ENCODE measurements around the gene MLN. TPM values are rescaled to one million over a fixed set of nuclear protein-coding genes. Genes with fewer than 3 reads are reported as not detected.

MLN gene, protein sequence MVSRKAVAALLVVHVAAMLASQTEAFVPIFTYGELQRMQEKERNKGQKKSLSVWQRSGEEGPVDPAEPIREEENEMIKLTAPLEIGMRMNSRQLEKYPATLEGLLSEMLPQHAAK
- not detected for polyA plus RNA-seq (2013, experiment 1 of 2)
- polyA plus RNA-seq (2013, experiment 2 of 2), result not detected

DNA sequence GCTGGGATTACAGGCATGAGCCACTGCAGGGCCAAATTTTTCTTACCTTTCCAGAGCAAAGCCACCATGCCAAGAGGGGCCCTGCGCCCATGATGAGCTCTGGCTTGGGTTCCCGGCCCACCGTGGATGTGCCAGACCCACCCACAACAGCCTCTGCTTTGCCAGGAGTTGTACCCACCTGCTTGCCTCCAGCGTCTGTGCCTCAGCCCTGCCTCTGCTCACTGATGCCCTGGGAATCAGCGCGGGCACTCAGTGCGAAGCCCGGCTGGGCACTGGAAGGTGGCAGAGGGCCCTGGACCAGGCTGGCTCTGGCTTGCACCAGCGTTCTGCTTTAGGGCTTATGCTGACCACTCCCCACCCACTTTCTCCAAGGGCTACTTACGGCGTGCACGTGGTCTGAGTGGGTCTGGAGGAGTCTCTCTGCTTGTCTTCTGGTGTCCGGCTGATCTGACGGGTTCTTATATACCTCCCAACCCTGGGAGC is at the start of gene MLN:
Gene MLN, minus strand, starts transcription at position 433 of the 483 bp plus-strand sequence. CDS start 2,840 bp downstream, outside the sequence.
- Histone ChIP-seq H3K56ac (ENCODE audit: low read length) (no peak within 1 kb of the TSS), H3K4me3 (ENCODE audit: low read length) (no peak within 1 kb of the TSS), H4K5ac (ENCODE audit: low read length) (no peak within 1 kb of the TSS), H4K8ac (ENCODE audit: low read depth, low read length) (no peak within 1 kb of the TSS), H3K18ac (ENCODE audit: low read length) (no peak within 1 kb of the TSS), H2BK5ac (ENCODE audit: low read length) (no peak within 1 kb of the TSS), H3K27ac (ENCODE audit: low read depth, low read length) (no peak within 1 kb of the TSS), H3K9ac (ENCODE audit: low read length) (no peak within 1 kb of the TSS), H3K79me2 (ENCODE audit: control insufficient read depth, insufficient read depth, low read length) (no peaks in the 10 kb centered on the region), H3K4ac (ENCODE audit: low read depth, low read length) (no peak within 1 kb of the TSS), H3K4me2 (ENCODE audit: low read length) (no peak within 1 kb of the TSS), H2AK5ac (ENCODE audit: low read length) (no peak within 1 kb of the TSS), H3K23ac (ENCODE audit: low read length) (no peak within 1 kb of the TSS), H3K4me1 (ENCODE audit: control insufficient read depth, low read depth, low read length) (no peaks in the 10 kb centered on the region), H3K36me3 (ENCODE audit: control insufficient read depth, insufficient read depth, low read length) (no peaks in the 10 kb centered on the region), H3K79me1 (ENCODE audit: low read length) (no peaks in the 10 kb centered on the region), H3K27me3 (ENCODE audit: insufficient read depth, low read length, poor library complexity) (no peaks in the 10 kb centered on the region), H2BK15ac (replicated peaks; ENCODE audit: low read depth) (no peak within 1 kb of the TSS), H2BK120ac (ENCODE audit: low read depth, low read length) (no peak within 1 kb of the TSS)
- DNase-seq, result no peak
- no CpG with 5 or more reads among the region's 14 CpGs for WGBS (ENCODE audit: extremely low coverage, insufficient coverage, low lambda C conversion rate)

DNA sequence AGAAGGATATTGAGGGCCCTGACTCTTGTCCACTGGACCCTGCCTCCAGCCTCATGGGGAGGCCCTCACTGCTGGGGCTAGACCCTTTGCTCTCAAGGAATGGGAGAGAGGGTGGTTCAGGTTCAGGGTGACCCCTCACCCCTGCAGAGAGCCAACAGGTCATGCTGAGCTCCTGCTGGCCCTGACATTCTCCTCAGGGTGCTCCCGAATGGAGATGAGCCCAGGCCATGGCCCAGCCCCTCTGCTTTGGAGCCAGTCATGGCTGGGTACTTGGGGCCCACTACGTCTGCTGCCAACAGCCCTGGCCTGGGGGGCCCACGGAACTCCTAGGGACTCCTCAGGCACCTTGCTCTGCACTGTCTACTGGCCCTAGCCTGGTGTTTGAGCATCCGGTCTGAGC is 49.2 kb upstream of the MLN start:
- H3K4me2 ChIP-seq (ENCODE audit: low read length), result no peak overlapping the region
- H4K8ac ChIP-seq (ENCODE audit: low read depth, low read length), result no peak overlapping the region
- H3K4ac ChIP-seq (ENCODE audit: low read depth, low read length), result no peak overlapping the region
- no peak overlapping the region for H3K27ac ChIP-seq (ENCODE audit: low read depth, low read length)
- H2BK15ac ChIP-seq (replicated peaks; ENCODE audit: low read depth), result no peak overlapping the region
- no peak overlapping the region for H2BK120ac ChIP-seq (ENCODE audit: low read depth, low read length)
- H2BK5ac ChIP-seq (ENCODE audit: low read length), result no peak overlapping the region
- peaks cover 19% of the 10 kb centered on the region for H3K4me1 ChIP-seq (ENCODE audit: control insufficient read depth, low read depth, low read length)
- no peak overlapping the region for H4K5ac ChIP-seq (ENCODE audit: low read length)
- peak overlapping the region; percentile 65 for H2AK5ac ChIP-seq (ENCODE audit: low read length)
- H3K79me1 ChIP-seq (ENCODE audit: low read length), result no peaks in the 10 kb centered on the region
- no peaks in the 10 kb centered on the region for H3K36me3 ChIP-seq (ENCODE audit: control insufficient read depth, insufficient read depth, low read length)
- peak overlapping the region; percentile 31 for H3K56ac ChIP-seq (ENCODE audit: low read length)
- H3K23ac ChIP-seq (ENCODE audit: low read length), result no peak overlapping the region
- H3K79me2 ChIP-seq (ENCODE audit: control insufficient read depth, insufficient read depth, low read length), result no peaks in the 10 kb centered on the region
- H3K4me3 ChIP-seq (ENCODE audit: low read length), result no peak overlapping the region
- H3K18ac ChIP-seq (ENCODE audit: low read length), result no peak overlapping the region
- DNase-seq, result no peak
- H3K9ac ChIP-seq (ENCODE audit: low read length), result no peak overlapping the region
- H3K27me3 ChIP-seq (ENCODE audit: insufficient read depth, low read length, poor library complexity), result no peaks in the 10 kb centered on the region
- WGBS (ENCODE audit: extremely low coverage, insufficient coverage, low lambda C conversion rate), result no CpG with 5 or more reads among the region's 4 CpGs

DNA sequence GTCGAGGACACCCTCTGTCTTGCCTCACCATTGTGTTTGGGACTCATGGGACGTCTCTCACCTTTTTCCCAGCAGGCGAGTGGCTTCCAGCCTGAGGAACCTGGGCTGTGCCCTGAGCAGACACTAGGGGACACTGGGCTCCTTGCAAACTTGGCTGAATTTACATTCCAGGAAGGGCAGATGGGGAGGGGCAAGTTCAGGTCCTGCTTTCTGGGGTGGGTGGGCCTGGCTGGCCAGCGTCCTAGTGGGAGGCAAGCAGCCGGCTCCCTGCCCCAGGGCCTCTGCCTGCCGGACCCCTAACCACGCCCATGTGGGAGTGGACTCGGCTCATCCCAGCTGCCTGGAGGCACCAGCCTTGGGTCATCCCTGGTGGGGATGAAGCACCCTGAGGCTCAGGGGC is 48.2 kb upstream of the MLN start:
- Histone ChIP-seq H3K27me3 (ENCODE audit: insufficient read depth, low read length, poor library complexity) (no peaks in the 10 kb centered on the region), H3K23ac (ENCODE audit: low read length) (no peak overlapping the region), H3K79me2 (ENCODE audit: control insufficient read depth, insufficient read depth, low read length) (no peaks in the 10 kb centered on the region), H3K4ac (ENCODE audit: low read depth, low read length) (peak overlapping the region; percentile 25), H2AK5ac (ENCODE audit: low read length) (no peak overlapping the region), H2BK15ac (replicated peaks; ENCODE audit: low read depth) (no peak overlapping the region), H3K18ac (ENCODE audit: low read length) (peak overlapping the region; percentile 20), H3K4me2 (ENCODE audit: low read length) (no peak overlapping the region), H2BK120ac (ENCODE audit: low read depth, low read length) (no peak overlapping the region), H3K27ac (ENCODE audit: low read depth, low read length) (no peak overlapping the region), H3K79me1 (ENCODE audit: low read length) (no peaks in the 10 kb centered on the region), H3K4me1 (ENCODE audit: control insufficient read depth, low read depth, low read length) (peaks cover 19% of the 10 kb centered on the region), H4K8ac (ENCODE audit: low read depth, low read length) (no peak overlapping the region), H3K36me3 (ENCODE audit: control insufficient read depth, insufficient read depth, low read length) (no peaks in the 10 kb centered on the region), H3K56ac (ENCODE audit: low read length) (peak overlapping the region; percentile 78), H3K9ac (ENCODE audit: low read length) (no peak overlapping the region), H4K5ac (ENCODE audit: low read length) (no peak overlapping the region), H3K4me3 (ENCODE audit: low read length) (no peak overlapping the region), H2BK5ac (ENCODE audit: low read length) (no peak overlapping the region)
- WGBS (ENCODE audit: extremely low coverage, insufficient coverage, low lambda C conversion rate), result no CpG with 5 or more reads among the region's 8 CpGs
- peak; percentile 96 for DNase-seq

- Histone ChIP-seq H4K5ac (ENCODE audit: low read length) (no peak overlapping the region), H3K9ac (ENCODE audit: low read length) (peak overlapping the region; percentile 36)
- no CpG with 5 or more reads among the region's 10 CpGs for WGBS (ENCODE audit: extremely low coverage, insufficient coverage, low lambda C conversion rate)
These were observed 47.2 kb upstream of the MLN start for GRCh38 chr6:33850869-33851541.

GRCh38 chr6:33850296-33850695 is 46.5 kb upstream of the MLN start:
- H2BK15ac ChIP-seq (replicated peaks; ENCODE audit: low read depth), result no peak overlapping the region
- H3K4me2 ChIP-seq (ENCODE audit: low read length), result no peak overlapping the region
- H3K27ac ChIP-seq (ENCODE audit: low read depth, low read length), result no peak overlapping the region
- no peak overlapping the region for H3K9ac ChIP-seq (ENCODE audit: low read length)
- H3K4me3 ChIP-seq (ENCODE audit: low read length), result no peak overlapping the region
- no peak overlapping the region for H4K5ac ChIP-seq (ENCODE audit: low read length)
- no peaks in the 10 kb centered on the region for H3K79me2 ChIP-seq (ENCODE audit: control insufficient read depth, insufficient read depth, low read length)
- H3K36me3 ChIP-seq (ENCODE audit: control insufficient read depth, insufficient read depth, low read length), result no peaks in the 10 kb centered on the region
- no peak overlapping the region for H3K4ac ChIP-seq (ENCODE audit: low read depth, low read length)
- no peak overlapping the region for H3K18ac ChIP-seq (ENCODE audit: low read length)
- WGBS (ENCODE audit: extremely low coverage, insufficient coverage, low lambda C conversion rate), result no CpG with 5 or more reads among the region's 3 CpGs
- no peaks in the 10 kb centered on the region for H3K79me1 ChIP-seq (ENCODE audit: low read length)
- H3K56ac ChIP-seq (ENCODE audit: low read length), result peak overlapping the region; percentile 18
- no peak overlapping the region for H2BK5ac ChIP-seq (ENCODE audit: low read length)
- DNase-seq, result no peak
- no peaks in the 10 kb centered on the region for H3K27me3 ChIP-seq (ENCODE audit: insufficient read depth, low read length, poor library complexity)
- H3K23ac ChIP-seq (ENCODE audit: low read length), result no peak overlapping the region
- H3K4me1 ChIP-seq (ENCODE audit: control insufficient read depth, low read depth, low read length), result peaks cover 14% of the 10 kb centered on the region
- H2AK5ac ChIP-seq (ENCODE audit: low read length), result peak overlapping the region; percentile 19
- no peak overlapping the region for H2BK120ac ChIP-seq (ENCODE audit: low read depth, low read length)
- H4K8ac ChIP-seq (ENCODE audit: low read depth, low read length), result no peak overlapping the region

More at GRCh38 chr6:33850869-33851541, 47.2 kb upstream of the MLN start:
- Histone ChIP-seq H3K4me1 (ENCODE audit: control insufficient read depth, low read depth, low read length) (peaks cover 19% of the 10 kb centered on the region), H2AK5ac (ENCODE audit: low read length) (no peak overlapping the region), H3K4me3 (ENCODE audit: low read length) (no peak overlapping the region), H3K27ac (ENCODE audit: low read depth, low read length) (no peak overlapping the region), H2BK120ac (ENCODE audit: low read depth, low read length) (no peak overlapping the region), H3K4me2 (ENCODE audit: low read length) (no peak overlapping the region), H2BK15ac (replicated peaks; ENCODE audit: low read depth) (no peak overlapping the region), H3K79me2 (ENCODE audit: control insufficient read depth, insufficient read depth, low read length) (no peaks in the 10 kb centered on the region), H3K23ac (ENCODE audit: low read length) (no peak overlapping the region), H3K79me1 (ENCODE audit: low read length) (no peaks in the 10 kb centered on the region), H3K56ac (ENCODE audit: low read length) (peak overlapping the region; percentile 78), H2BK5ac (ENCODE audit: low read length) (no peak overlapping the region), H4K8ac (ENCODE audit: low read depth, low read length) (no peak overlapping the region), H3K27me3 (ENCODE audit: insufficient read depth, low read length, poor library complexity) (no peaks in the 10 kb centered on the region), H3K4ac (ENCODE audit: low read depth, low read length) (peak overlapping the region; percentile 25), H3K36me3 (ENCODE audit: control insufficient read depth, insufficient read depth, low read length) (no peaks in the 10 kb centered on the region), H3K18ac (ENCODE audit: low read length) (no peak overlapping the region)
- DNase-seq, result peak; percentile 56
